Activated naive CD8-positive, alpha-beta T cell (primary cell): ENCODE data around the gene ZBTB46.
A peak's percentile ranks its signal among the peaks of the same experiment; 100 is the strongest.

ENCODE experiments used
- H3K27ac Mint-ChIP-seq: one replicate; pipeline ENCODE4 v1.8.0; 2021; ENCODE audit warnings: mixed read lengths
- H3K27me3 Mint-ChIP-seq: one replicate; pipeline ENCODE4 v1.8.0; 2021; ENCODE audit warnings: mixed read lengths
- H3K36me3 Mint-ChIP-seq: one replicate; pipeline ENCODE4 v1.8.0; 2021; ENCODE audit warnings: mixed read lengths
- H3K4me1 Mint-ChIP-seq: one replicate; pipeline ENCODE4 v1.8.0; 2021; ENCODE audit warnings: low read depth, mixed read lengths
- H3K4me3 Mint-ChIP-seq: one replicate; pipeline ENCODE4 v1.8.0; 2021; ENCODE audit warnings: mild to moderate bottlenecking, mixed read lengths
- H3K9me3 Mint-ChIP-seq: one replicate; pipeline ENCODE4 v1.8.0; 2021; ENCODE audit warnings: low read depth, mixed read lengths

Gene ZBTB46

GRCh38 chr20:63835021-63835858 is 4.2 kb upstream of the ZBTB46 start:
- Mint-ChIP-seq H3K27ac (no peak overlapping the region), H3K27me3 (peaks cover under 1% of the 10 kb centered on the region), H3K9me3 (no peaks in the 10 kb centered on the region), H3K4me1 (peaks cover 4% of the 10 kb centered on the region), H3K4me3 (no peak overlapping the region), H3K36me3 (no peaks in the 10 kb centered on the region)

DNA sequence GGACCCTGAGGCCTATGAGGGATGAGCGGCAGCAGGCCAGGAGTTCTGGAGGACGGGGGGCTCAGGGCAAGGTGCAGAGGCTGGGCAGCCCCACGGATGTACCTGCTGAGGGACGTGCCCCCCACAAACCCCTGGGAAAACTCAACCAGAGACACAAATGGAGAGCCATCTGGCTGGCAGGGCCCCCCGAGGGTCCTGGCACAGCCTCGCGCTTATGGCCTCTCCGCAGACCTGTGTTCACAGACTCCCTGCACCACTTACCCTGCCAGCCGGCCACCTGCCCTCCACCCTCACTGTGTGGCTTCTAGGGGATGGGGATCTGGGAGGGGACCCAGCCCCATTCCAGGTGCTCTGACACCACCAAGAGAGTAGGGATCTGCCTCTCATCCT is 3.4 kb upstream of the ZBTB46 start:
- no peaks in the 10 kb centered on the region for H3K9me3 Mint-ChIP-seq
- no peak overlapping the region for H3K27ac Mint-ChIP-seq
- H3K27me3 Mint-ChIP-seq = peaks cover 7% of the 10 kb centered on the region
- peaks cover 10% of the 10 kb centered on the region for H3K4me1 Mint-ChIP-seq
- H3K4me3 Mint-ChIP-seq = no peak overlapping the region
- peaks cover 2% of the 10 kb centered on the region for H3K36me3 Mint-ChIP-seq

DNA sequence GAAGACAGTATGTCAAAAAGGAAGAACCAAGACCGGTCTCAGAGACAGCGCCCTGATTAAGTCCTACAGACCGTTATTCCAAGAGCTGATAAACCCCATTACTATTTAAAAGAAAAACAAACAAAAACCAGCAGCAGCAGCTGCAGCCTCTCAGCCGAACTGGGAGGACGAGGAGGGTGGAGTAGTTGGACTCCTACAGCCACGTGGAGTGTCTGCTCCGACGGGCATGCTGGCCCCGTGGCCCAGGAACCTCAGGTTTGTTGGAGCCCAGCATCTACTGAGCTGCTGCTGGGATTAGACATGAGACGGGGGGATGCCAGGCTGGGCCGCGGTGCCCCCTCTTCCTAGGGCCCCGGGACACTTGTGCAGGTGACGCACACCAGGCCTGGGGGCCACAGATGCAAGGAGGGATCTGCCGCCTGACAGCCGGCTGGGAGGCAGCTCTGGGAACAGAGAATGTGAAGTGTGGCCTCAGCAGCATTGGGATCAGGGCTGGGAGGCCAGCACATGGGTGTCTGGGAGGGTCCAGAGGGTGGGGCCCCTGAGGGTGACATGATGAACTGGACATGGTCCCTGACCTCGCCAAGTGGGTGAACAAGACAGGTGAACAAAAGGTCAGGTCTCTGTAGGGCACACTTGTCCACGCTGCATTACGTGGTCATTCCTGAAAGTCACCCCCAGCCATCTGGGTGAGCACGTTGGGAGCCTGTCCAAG is 2.9 kb upstream of the ZBTB46 start:
- Mint-ChIP-seq H3K4me3 (no peak overlapping the region), H3K4me1 (peaks cover 12% of the 10 kb centered on the region), H3K27ac (no peak overlapping the region), H3K36me3 (peaks cover 2% of the 10 kb centered on the region), H3K27me3 (peaks cover 12% of the 10 kb centered on the region), H3K9me3 (no peaks in the 10 kb centered on the region)

- H3K27ac Mint-ChIP-seq = no peak overlapping the region
Observed at GRCh38 chr20:63831993-63832686, 1.1 kb upstream of the ZBTB46 start.

GRCh38 chr20:63831646-63831992 is 555 bp upstream of the ZBTB46 start:
- Mint-ChIP-seq H3K9me3 (no peaks in the 10 kb centered on the region), H3K4me1 (peaks cover 9% of the 10 kb centered on the region), H3K27ac (no peak overlapping the region), H3K36me3 (peaks cover 2% of the 10 kb centered on the region), H3K27me3 (peaks cover 17% of the 10 kb centered on the region), H3K4me3 (no peak overlapping the region)

More at GRCh38 chr20:63831993-63832686, 1.1 kb upstream of the ZBTB46 start:
- Mint-ChIP-seq H3K9me3 (no peaks in the 10 kb centered on the region), H3K36me3 (peaks cover 2% of the 10 kb centered on the region), H3K4me3 (no peak overlapping the region), H3K27me3 (peaks cover 17% of the 10 kb centered on the region), H3K4me1 (peaks cover 9% of the 10 kb centered on the region)

DNA sequence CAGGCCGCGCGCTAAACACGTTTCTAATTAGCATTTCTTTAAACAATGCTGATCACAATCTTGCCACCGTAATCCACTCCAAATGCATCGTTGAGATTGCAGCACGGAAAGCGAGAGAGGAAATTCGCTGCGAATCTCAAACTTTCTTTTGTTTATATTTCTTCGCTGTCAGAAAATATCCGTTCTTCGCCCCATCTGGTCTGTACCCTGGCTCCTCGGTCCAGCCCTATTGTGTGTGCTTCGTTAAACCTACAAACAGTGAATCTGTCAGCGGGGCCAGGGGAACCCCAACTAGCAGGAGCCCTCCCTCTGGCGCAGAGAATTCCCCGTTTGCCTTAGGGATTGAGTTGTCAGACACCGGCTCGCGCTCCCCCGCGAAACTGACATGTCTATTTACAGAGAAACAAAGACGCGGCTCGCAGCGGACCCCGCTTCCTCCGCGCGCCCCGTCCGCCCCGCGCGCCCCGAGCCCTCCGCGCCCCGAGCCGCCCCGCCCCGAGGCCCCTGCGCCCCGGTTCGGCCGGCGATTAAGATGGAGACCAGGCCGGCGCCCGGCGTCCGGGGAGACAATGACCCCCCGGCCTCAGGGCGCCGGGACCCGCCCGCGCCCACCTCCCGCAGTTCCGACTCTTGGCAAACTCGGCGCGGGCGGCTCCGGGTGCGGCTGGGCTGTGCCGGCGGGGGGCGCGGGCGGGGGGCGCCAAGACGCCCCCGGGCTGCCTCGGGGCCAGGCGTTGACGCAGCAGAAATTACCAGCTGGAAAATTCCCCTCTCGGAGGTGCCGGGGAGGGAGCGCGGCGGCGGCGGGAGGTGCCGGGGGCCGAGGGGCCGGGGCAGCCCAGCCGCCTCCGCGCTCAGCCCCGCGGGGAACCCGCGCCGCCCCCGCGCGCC is 874 bp downstream of the ZBTB46 start:
- H3K36me3 Mint-ChIP-seq = peaks cover 2% of the 10 kb centered on the region
- H3K4me3 Mint-ChIP-seq = peak overlapping the region; percentile 91
- H3K27me3 Mint-ChIP-seq = peaks cover 26% of the 10 kb centered on the region
- peaks cover 9% of the 10 kb centered on the region for H3K4me1 Mint-ChIP-seq
- H3K27ac Mint-ChIP-seq = peak overlapping the region; percentile 47
- no peaks in the 10 kb centered on the region for H3K9me3 Mint-ChIP-seq

DNA sequence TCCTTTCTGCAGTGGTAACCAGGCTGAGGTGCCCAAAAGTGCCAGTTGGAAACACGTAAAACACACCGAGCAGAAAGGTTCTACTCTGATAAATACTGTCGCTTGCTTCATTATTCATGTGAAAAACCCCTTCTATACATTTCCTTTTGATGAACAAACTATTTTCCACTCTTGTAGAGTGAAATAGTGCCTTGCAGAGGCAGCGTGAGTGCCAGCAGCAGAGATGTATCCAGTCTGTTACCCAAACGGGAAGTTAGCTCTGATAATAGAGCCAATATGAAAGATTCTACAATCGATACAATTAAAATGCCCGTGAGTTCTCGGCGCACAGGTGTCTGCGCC is 1.5 kb downstream of the ZBTB46 start:
- Mint-ChIP-seq H3K9me3 (no peaks in the 10 kb centered on the region), H3K4me3 (peak overlapping the region; percentile 91), H3K27me3 (peaks cover 26% of the 10 kb centered on the region), H3K4me1 (peaks cover 9% of the 10 kb centered on the region), H3K27ac (peak overlapping the region; percentile 47), H3K36me3 (peaks cover 2% of the 10 kb centered on the region)

- H3K4me3 Mint-ChIP-seq = no peak overlapping the region
- peaks cover 2% of the 10 kb centered on the region for H3K36me3 Mint-ChIP-seq
- no peaks in the 10 kb centered on the region for H3K9me3 Mint-ChIP-seq
- peaks cover 26% of the 10 kb centered on the region for H3K27me3 Mint-ChIP-seq
- H3K27ac Mint-ChIP-seq = no peak overlapping the region
- H3K4me1 Mint-ChIP-seq = peaks cover 9% of the 10 kb centered on the region
Observed at GRCh38 chr20:63828951-63829350, 2.1 kb downstream of the ZBTB46 start.

- Mint-ChIP-seq H3K4me1 (peaks cover 9% of the 10 kb centered on the region), H3K4me3 (no peak overlapping the region), H3K9me3 (no peaks in the 10 kb centered on the region), H3K36me3 (peaks cover 2% of the 10 kb centered on the region), H3K27me3 (peaks cover 26% of the 10 kb centered on the region), H3K27ac (no peak overlapping the region)
Observed at GRCh38 chr20:63828545-63828944, 2.5 kb downstream of the ZBTB46 start.

DNA sequence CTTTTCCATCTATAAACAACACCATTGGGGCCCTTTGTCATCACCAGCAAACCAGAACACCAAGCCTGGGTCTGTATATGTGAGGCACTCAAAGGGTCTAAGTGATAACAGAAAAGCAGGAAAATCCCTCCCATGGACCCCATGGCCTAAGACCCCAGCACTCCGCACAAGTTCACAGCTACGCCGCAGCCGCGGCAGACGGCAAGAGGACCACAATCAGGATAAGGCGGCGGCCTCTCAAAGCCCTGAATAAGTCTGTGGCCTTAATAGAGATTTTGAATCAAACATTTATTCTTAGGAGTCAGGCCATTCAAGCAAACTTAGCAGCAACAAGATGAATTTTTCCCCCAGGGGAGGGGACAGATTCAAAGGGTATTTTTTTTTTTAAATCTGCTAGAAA is 2.9 kb downstream of the ZBTB46 start:
- Mint-ChIP-seq H3K27ac (no peak overlapping the region), H3K27me3 (peaks cover 26% of the 10 kb centered on the region), H3K9me3 (no peaks in the 10 kb centered on the region), H3K4me1 (peaks cover 9% of the 10 kb centered on the region), H3K4me3 (no peak overlapping the region), H3K36me3 (peaks cover 2% of the 10 kb centered on the region)

GRCh38 chr20:63826753-63827152 is 4.3 kb downstream of the ZBTB46 start:
- H3K4me1 Mint-ChIP-seq = peaks cover 9% of the 10 kb centered on the region
- no peaks in the 10 kb centered on the region for H3K9me3 Mint-ChIP-seq
- H3K4me3 Mint-ChIP-seq = no peak overlapping the region
- H3K27ac Mint-ChIP-seq = no peak overlapping the region
- H3K27me3 Mint-ChIP-seq = peaks cover 26% of the 10 kb centered on the region
- H3K36me3 Mint-ChIP-seq = peaks cover 2% of the 10 kb centered on the region

GRCh38 chr20:63825331-63826118 is 5.5 kb downstream of the ZBTB46 start:
- Mint-ChIP-seq H3K4me1 (peaks cover 9% of the 10 kb centered on the region), H3K27me3 (peaks cover 26% of the 10 kb centered on the region), H3K9me3 (no peaks in the 10 kb centered on the region), H3K27ac (no peak overlapping the region), H3K4me3 (no peak overlapping the region), H3K36me3 (peaks cover 2% of the 10 kb centered on the region)

DNA sequence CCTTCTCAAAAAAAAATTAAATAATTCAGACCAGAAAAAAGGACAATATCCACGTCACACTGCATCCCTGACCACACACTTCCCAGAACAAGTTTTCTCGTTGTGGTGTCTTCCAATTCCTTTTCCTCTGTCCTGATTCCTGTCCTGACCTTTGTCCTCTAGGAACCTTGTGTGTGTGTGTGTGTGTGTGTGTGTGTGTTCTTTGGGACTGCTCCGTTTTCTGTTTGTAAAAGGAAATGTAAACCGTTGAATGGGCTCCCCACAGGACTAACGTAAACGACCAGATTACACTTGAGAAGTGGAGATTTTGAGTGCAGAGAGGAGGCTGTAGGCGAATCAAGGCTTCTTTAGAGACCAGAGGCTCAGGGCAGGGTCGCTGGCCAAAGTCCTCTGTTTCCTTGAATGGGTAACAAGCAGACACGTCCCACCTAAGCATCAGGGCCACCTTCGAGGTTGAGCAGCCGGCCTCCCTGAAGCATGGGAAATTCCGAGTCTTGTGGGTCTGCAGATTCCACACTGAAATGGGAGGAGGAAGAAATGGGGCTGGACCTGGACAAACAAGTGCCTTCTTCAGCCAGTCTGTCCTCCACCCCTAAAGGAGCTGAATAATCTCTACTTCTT is 7.3 kb downstream of the ZBTB46 start:
- no peaks in the 10 kb centered on the region for H3K36me3 Mint-ChIP-seq
- no peak overlapping the region for H3K27ac Mint-ChIP-seq
- H3K4me3 Mint-ChIP-seq = no peak overlapping the region
- no peaks in the 10 kb centered on the region for H3K9me3 Mint-ChIP-seq
- H3K27me3 Mint-ChIP-seq = peaks cover 15% of the 10 kb centered on the region
- H3K4me1 Mint-ChIP-seq = peaks cover 3% of the 10 kb centered on the region
